ENCODE measurements around the gene PFKL.

PFKL gene

GRCh38 chr21:44299458-44300261 lies at the start of gene PFKL:
Gene PFKL, plus strand, starts transcription at chr21:44300053. Its CDS starts 53 bp downstream, at chr21:44300106.
- peak; percentile 63 for DNase-seq (ENCODE audit: low read depth)
- peak within 1 kb of the TSS; percentile 79 for H3K4me3 ChIP-seq (ENCODE audit: low read length)
- no peak for TF ChIP-seq CTCF (conservative IDR thresholded peaks at IDR 0.05; ENCODE audit: low read length)

DNA sequence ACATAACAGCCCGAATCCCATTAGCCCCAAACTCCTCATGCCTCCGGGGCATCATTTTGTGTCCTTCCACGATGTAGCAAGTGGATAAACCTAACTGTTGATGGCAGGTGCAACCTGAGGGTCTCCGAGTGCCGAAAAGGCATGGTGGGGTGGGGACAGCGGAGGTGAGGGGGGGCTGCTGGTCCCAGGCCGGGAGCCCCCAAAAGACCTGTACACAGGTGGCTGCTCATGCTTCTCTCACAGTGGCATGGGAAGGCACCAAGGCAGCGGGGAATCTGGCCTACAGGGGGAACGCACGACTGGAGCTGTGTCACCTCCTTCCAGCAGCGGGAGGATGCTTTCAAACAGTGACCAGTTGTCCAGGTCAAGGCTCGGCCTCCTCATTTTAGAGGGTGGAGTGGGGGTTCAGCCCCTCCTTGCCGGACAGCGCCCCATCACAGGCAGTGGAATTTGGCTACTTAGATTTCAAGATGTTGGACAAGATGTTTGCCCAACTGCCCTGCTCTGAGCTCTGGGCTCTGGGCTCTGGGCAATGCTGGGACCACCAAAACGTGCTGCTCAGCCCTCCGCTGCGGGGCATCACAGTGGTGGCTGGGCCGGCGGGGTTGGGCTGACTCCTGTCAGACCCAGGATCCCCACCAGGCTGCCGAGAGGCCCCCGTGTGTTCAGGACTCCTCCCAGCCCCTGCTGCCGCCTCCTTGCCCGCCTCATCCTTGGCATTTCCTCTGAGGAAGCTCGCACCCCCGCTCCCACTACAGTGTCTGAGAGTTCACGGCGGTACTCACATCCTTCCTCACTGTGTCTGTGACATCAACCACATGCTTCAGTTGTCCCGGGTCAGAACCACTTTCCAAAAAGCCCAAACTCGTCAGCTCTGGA lies 45.8 kb upstream of the PFKL start:
- no peak for TF ChIP-seq CTCF (conservative IDR thresholded peaks at IDR 0.05; ENCODE audit: low read length)
- DNase-seq (ENCODE audit: low read depth) = no peak
- no peak overlapping the region for H3K4me3 ChIP-seq (ENCODE audit: low read length)

DNA sequence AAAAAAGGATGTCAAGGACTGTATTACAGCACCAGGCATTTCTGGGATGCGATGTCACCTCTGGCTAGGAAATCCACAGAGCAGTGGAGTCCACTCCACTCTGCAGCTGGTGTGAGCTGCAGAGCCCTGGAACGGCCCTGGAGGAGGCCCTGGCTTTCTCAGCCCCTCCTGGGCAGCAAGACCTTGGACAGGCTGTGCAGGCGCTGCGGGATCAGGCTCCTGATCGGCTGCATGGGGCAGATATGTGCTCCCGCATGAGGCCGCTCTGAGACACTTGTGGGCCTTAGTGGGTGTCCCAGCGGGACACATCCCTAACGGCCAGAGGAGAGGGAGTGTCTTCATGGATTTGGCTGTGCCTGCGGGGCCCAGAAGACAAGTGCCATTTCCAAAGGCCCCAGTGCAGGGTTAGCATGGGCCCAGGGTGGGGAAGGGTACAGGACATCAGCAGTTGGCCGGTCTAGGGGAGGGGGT lies 44.3 kb upstream of the PFKL start:
- DNase-seq (ENCODE audit: low read depth) = peak; percentile 19
- TF ChIP-seq CTCF (conservative IDR thresholded peaks at IDR 0.05; ENCODE audit: low read length) = no peak

DNA sequence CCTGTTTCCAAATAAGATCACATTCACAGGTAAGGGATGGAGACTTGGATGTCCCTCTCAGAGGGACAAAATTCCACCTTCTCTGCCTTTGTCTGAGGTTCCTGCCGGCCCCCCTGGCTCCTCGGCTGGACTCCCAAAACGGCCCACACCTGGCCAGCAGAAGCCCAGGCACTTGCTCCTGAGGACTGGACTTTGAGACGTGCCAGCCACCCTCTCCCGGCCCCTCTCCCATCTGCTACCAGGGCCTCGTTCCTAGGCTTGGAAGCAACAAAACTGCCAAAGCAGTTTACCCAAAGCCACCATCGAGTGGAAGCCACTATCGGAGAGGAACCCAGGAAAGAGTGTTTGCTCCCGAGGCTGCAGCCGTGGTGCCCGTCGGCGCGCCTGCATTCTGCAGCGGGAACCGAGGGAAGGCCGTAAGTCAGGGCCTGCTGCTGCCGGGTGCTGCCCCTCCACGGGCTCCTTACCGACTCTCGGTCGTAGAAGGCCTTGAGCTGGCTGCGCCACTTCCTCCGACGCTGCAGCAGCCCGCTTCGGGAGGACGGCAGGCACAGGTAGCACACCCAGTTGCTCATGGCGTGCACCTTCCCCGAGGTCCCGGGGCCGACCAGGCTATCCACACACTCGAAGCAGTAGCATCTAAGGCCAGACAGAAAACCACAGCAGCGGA lies 41.7 kb upstream of the PFKL start:
- DNase-seq (ENCODE audit: low read depth) = no peak
- no peak overlapping the region for H3K4me3 ChIP-seq (ENCODE audit: low read length)
- TF ChIP-seq CTCF (conservative IDR thresholded peaks at IDR 0.05; ENCODE audit: low read length) = no peak

More for the DNA sequence above, 44.3 kb upstream of the PFKL start:
- no peak overlapping the region for H3K4me3 ChIP-seq (ENCODE audit: low read length)

GRCh38 chr21:44259082-44259705 lies 40.7 kb upstream of the PFKL start:
- H3K4me3 ChIP-seq (ENCODE audit: low read length) = no peak overlapping the region
- no peak for DNase-seq (ENCODE audit: low read depth)
- no peak for TF ChIP-seq CTCF (conservative IDR thresholded peaks at IDR 0.05; ENCODE audit: low read length)

DNA sequence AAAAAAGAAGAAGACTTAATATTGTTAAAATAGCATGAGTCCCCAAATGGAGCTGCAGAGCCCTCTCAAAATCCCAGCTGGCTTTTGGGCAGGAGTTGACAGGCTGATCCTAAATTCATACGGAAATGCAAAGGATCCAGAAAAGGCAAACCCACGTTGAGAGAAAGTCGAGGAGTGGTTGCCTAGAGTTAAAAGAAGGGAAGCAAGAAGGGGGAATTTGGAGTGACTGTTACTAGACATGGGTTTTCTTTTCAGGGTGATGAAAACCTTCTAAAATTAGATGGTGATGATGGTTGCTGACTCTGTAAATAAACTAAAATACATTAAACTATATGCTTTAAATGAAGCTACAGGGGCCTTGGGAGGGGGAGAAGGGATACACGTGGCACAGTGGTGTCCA lies 39.8 kb upstream of the PFKL start:
- no peak overlapping the region for H3K4me3 ChIP-seq (ENCODE audit: low read length)
- DNase-seq (ENCODE audit: low read depth) = no peak
- TF ChIP-seq CTCF (conservative IDR thresholded peaks at IDR 0.05; ENCODE audit: low read length) = no peak

Measured in AG10803 (cell line).